GM12892 (cell line): Measurements from ENCODE around the gene ZNF507.

Source experiments
- DNase-seq: peaks from one replicate; pipeline ENCODE4 v3.0.0; 2011; ENCODE audit not compliant: insufficient read length
- FAIRE-seq: peaks from 2 replicates; lab custom pipeline; 2011; peaks lifted over from hg19 to GRCh38; lab: Jason Lieb, UNC
- POLR2A ChIP-seq: IDR thresholded peaks from 2 replicates; pipeline ENCODE4 v1.6.1; 2011; ENCODE audit warnings: low read depth, low read length, control low read depth
- POLR2AphosphoS5 ChIP-seq: IDR thresholded peaks from 2 replicates; pipeline ENCODE4 v1.6.1; 2011; ENCODE audit warnings: low read depth, low read length, control low read depth
- TAF1 ChIP-seq: IDR thresholded peaks from 2 replicates; pipeline ENCODE4 v1.6.1; 2011; ENCODE audit warnings: low read depth, mild to moderate bottlenecking, control low read depth, low read length, borderline replicate concordance

ZNF507 gene

GRCh38 chr19:32342695-32343094, 2.7 kb upstream of the ZNF507 start:
- FAIRE-seq (no peak), DNase-seq (no peak)
- TF ChIP-seq POLR2AphosphoS5 (no peak), TAF1 (no peak), POLR2A (no peak)

GRCh38 chr19:32343550-32344262, 1.7 kb upstream of the ZNF507 start:
- DNase-seq = no peak
- TF ChIP-seq POLR2AphosphoS5 = no peak
- FAIRE-seq = no peak

- TF ChIP-seq POLR2AphosphoS5 (no peak), POLR2A (no peak), TAF1 (no peak)
- DNase-seq = no peak
- FAIRE-seq = no peak
These were observed 1.5 kb downstream of the ZNF507 start for GRCh38 chr19:32346901-32347300.

- DNase-seq (no peak), FAIRE-seq (no peak)
- TF ChIP-seq TAF1 (no peak), POLR2A (no peak), POLR2AphosphoS5 (no peak)
These were observed 2.2 kb downstream of the ZNF507 start for GRCh38 chr19:32347573-32347972.

- no peak for TF ChIP-seq TAF1
- no peak for TF ChIP-seq POLR2A
- no peak for TF ChIP-seq POLR2AphosphoS5
- no peak for DNase-seq
- FAIRE-seq = no peak
These were observed 3.6 kb downstream of the ZNF507 start for GRCh38 chr19:32349051-32349450.

GRCh38 chr19:32349724-32350470, 4.5 kb downstream of the ZNF507 start:
- no peak for FAIRE-seq
- DNase-seq = no peak

GRCh38 chr19:32350471-32350865, 5.1 kb downstream of the ZNF507 start:
- DNase-seq (no peak), FAIRE-seq (no peak)
- TF ChIP-seq POLR2A (no peak), TAF1 (no peak), POLR2AphosphoS5 (no peak)

More at GRCh38 chr19:32349724-32350470, 4.5 kb downstream of the ZNF507 start:
- no peak for TF ChIP-seq POLR2AphosphoS5
- no peak for TF ChIP-seq TAF1
- no peak for TF ChIP-seq POLR2A

GRCh38 chr19:32350987-32351348, 5.6 kb downstream of the ZNF507 start:
- DNase-seq (no peak), FAIRE-seq (no peak)
- TF ChIP-seq POLR2AphosphoS5 (no peak), TAF1 (no peak), POLR2A (no peak)

GRCh38 chr19:32352241-32352630, 6.8 kb downstream of the ZNF507 start:
- DNase-seq = no peak
- TF ChIP-seq POLR2A (no peak), POLR2AphosphoS5 (no peak), TAF1 (no peak)
- FAIRE-seq = no peak

- DNase-seq (no peak), FAIRE-seq (no peak)
- TF ChIP-seq POLR2AphosphoS5 (no peak), POLR2A (no peak), TAF1 (no peak)
These were observed 8.9 kb downstream of the ZNF507 start for GRCh38 chr19:32354345-32354744.

- FAIRE-seq (no peak), DNase-seq (no peak)
- TF ChIP-seq POLR2AphosphoS5 = no peak
- no peak for TF ChIP-seq POLR2A
These were observed 9.9 kb downstream of the ZNF507 start for GRCh38 chr19:32355309-32355708.

- FAIRE-seq (no peak), DNase-seq (no peak)
- TF ChIP-seq TAF1 = no peak
- TF ChIP-seq POLR2A = no peak
- TF ChIP-seq POLR2AphosphoS5 = no peak
These were observed 12.3 kb downstream of the ZNF507 start for GRCh38 chr19:32357720-32358119.

GRCh38 chr19:32358321-32358720, 12.9 kb downstream of the ZNF507 start:
- DNase-seq (no peak), FAIRE-seq (no peak)
- TF ChIP-seq POLR2A (no peak), POLR2AphosphoS5 (no peak), TAF1 (no peak)
